Keratinocyte (primary cell): ENCODE data around the gene SERTAD1. TPM values are rescaled to one million over a fixed set of nuclear protein-coding genes. Genes with fewer than 3 reads are reported as not detected.
A peak's percentile ranks its signal among the peaks of the same experiment; 100 is the strongest.

Experiments used
- DNase-seq: peaks from one replicate; pipeline ENCODE4 v3.0.0-alpha.2; 2011; ENCODE audit warnings: low read depth, missing footprints, low spot score
- FAIRE-seq: peaks from 2 replicates; lab custom pipeline; 2011; peaks lifted over from hg19 to GRCh38; lab: Jason Lieb, UNC
- H2AFZ ChIP-seq: 2 replicates; pipeline ENCODE4 v1.6.0; 2012; ENCODE audit warnings: low read length, control low read depth, inconsistent platforms; ENCODE audit not compliant: control insufficient read depth
- H3K27ac ChIP-seq: 2 replicates; pipeline ENCODE4 v1.5.1; 2011; ENCODE audit warnings: low read length; ENCODE audit not compliant: control insufficient read depth, insufficient read depth
- H3K27me3 ChIP-seq: 3 replicates; pipeline ENCODE4 v1.6.0; 2011; ENCODE audit warnings: low read length; ENCODE audit not compliant: control insufficient read depth, insufficient read depth; ENCODE audit errors: extremely low read depth
- H3K36me3 ChIP-seq, 2 experiments: 2 replicates in 1 of 2; 3 replicates in 1 of 2; pipeline ENCODE4 v1.5.1; 2011; ENCODE audit warnings: low read length in 2 of 2, mild to moderate bottlenecking in 1 of 2; ENCODE audit not compliant: control insufficient read depth in 2 of 2, insufficient read depth in 2 of 2; ENCODE audit errors: extremely low read depth in 1 of 2
- H3K4me1 ChIP-seq: 3 replicates; pipeline ENCODE4 v1.5.1; 2011; ENCODE audit warnings: low read length; ENCODE audit not compliant: control insufficient read depth, insufficient read depth; ENCODE audit errors: extremely low read depth
- H3K4me2 ChIP-seq: 3 replicates; pipeline ENCODE4 v1.6.0; 2011; ENCODE audit warnings: low read depth, low read length; ENCODE audit not compliant: control insufficient read depth, insufficient read depth; ENCODE audit errors: extremely low read depth
- H3K4me3 ChIP-seq, 3 experiments: fragments of 200-600 bp in 1 of 3; sonication (generic) in 1 of 3; 2 replicates in 2 of 3; 3 replicates in 1 of 3; pipeline ENCODE4 v1.5.1; 2011 to 2016; ENCODE audit warnings: low read length in 3 of 3, mild to moderate bottlenecking in 3 of 3, control low read depth in 2 of 3, inconsistent platforms in 1 of 3, low read depth in 1 of 3, mixed read lengths in 1 of 3, mixed run types in 1 of 3, moderate library complexity in 1 of 3; ENCODE audit not compliant: control insufficient read depth in 2 of 3, insufficient read depth in 2 of 3; ENCODE audit errors: extremely low read depth in 1 of 3
- H3K79me2 ChIP-seq: 2 replicates; pipeline ENCODE4 v1.6.0; 2012; ENCODE audit warnings: low read length; ENCODE audit not compliant: control insufficient read depth, insufficient read depth
- H3K9ac ChIP-seq: 3 replicates; pipeline ENCODE4 v1.6.0; 2011; ENCODE audit warnings: low read length; ENCODE audit not compliant: control insufficient read depth, insufficient read depth; ENCODE audit errors: extremely low read depth
- H3K9me1 ChIP-seq: 3 replicates; pipeline ENCODE4 v1.6.0; 2011; ENCODE audit warnings: low read length; ENCODE audit not compliant: control insufficient read depth, insufficient read depth; ENCODE audit errors: extremely low read depth
- H3K9me3 ChIP-seq: 2 replicates; pipeline ENCODE4 v1.5.1; 2012; ENCODE audit warnings: low read depth, low read length; ENCODE audit not compliant: control insufficient read depth
- H4K20me1 ChIP-seq: 3 replicates; pipeline ENCODE4 v1.6.0; 2011; ENCODE audit warnings: low read length; ENCODE audit not compliant: control insufficient read depth, insufficient read depth; ENCODE audit errors: extremely low read depth
- CTCF ChIP-seq, 3 experiments: IDR thresholded peaks in 1 of 3; conservative IDR thresholded peaks in 1 of 3; optimal IDR thresholded peaks in 1 of 3; 2 replicates in 2 of 3; 3 replicates in 1 of 3; pipeline versions ENCODE3 to v1.5.1; 2011; ENCODE audit warnings: low read length in 3 of 3, mild to moderate bottlenecking in 3 of 3, moderate library complexity in 2 of 3, control low read depth in 1 of 3, inconsistent platforms in 1 of 3; ENCODE audit not compliant: insufficient read depth in 2 of 3; ENCODE audit errors: extremely low read depth in 1 of 3
- EZH2 ChIP-seq: IDR thresholded peaks from one replicate; pipeline ENCODE4 v1.6.1; 2012; ENCODE audit warnings: inconsistent platforms, mild to moderate bottlenecking, low read length, moderate library complexity
- dilution Hi-C: fragments of 300-500 bp; cut with MboI; formaldehyde crosslinking; loops from one replicate; pipeline ENCODE4 v1.7.0; 2020; ENCODE audit warnings: low sequenced_read_pairs; ENCODE audit not compliant: extremely low pct_ligation_motif_present
- polyA plus RNA-seq, 5 experiments: library from polyadenylated mRNA; depleted of rRNA in 3 of 5; stranded (reverse) in 3 of 5; stranded (forward) in 1 of 5; unstranded in 1 of 5; fragments of >200 nt; gene quantifications; 1 replicate in 1 of 5; 2 replicates in 3 of 5; 3 replicates in 1 of 5; pipeline versions ENCODE4 v1.2.1 to v1.2.3, GENCODE V29; 2011 to 2012; ENCODE audit warnings: missing spikeins in 2 of 5, low read depth in 1 of 5, low replicate concordance in 1 of 5

Gene SERTAD1
- polyA plus RNA-seq, 1 donor (not counting 4 experiments of a cell fraction or from before 2014, with no cell fraction given), result 9.5 TPM

- H3K27ac ChIP-seq, result no peak overlapping the region
- H3K4me3 ChIP-seq, result no peak overlapping the region
- H2AFZ ChIP-seq, result no peak overlapping the region
- H3K9me1 ChIP-seq, result no peaks in the 10 kb centered on the region
- TF ChIP-seq CTCF (optimal IDR thresholded peaks at IDR 0.05 in 1 of 3, IDR thresholded peaks at IDR 0.05 in 1 of 3, conservative IDR thresholded peaks at IDR 0.05 in 1 of 3; ENCODE audit: extremely low read depth in 1 of 3, insufficient read depth in 2 of 3, low read length in 3 of 3) (no peak), EZH2 (no peak)
- no peaks in the 10 kb centered on the region for H4K20me1 ChIP-seq
- no peaks in the 10 kb centered on the region for H3K4me1 ChIP-seq
- dilution Hi-C loops, result no loop called here
- DNase-seq (no peak), FAIRE-seq (no peak)
- peaks cover 0 to 7% of the 10 kb centered on the region in 2 experiments for H3K36me3 ChIP-seq
- no peak overlapping the region for H3K9ac ChIP-seq
- H3K79me2 ChIP-seq, result no peaks in the 10 kb centered on the region
- H3K4me2 ChIP-seq, result no peak overlapping the region
- no peaks in the 10 kb centered on the region for H3K9me3 ChIP-seq
- no peaks in the 10 kb centered on the region for H3K27me3 ChIP-seq
Observed at GRCh38 chr19:40379446-40380198, 46.2 kb downstream of the SERTAD1 start.

- no peak overlapping the region for H3K9ac ChIP-seq
- H3K27ac ChIP-seq, result no peak overlapping the region
- no peaks in the 10 kb centered on the region for H3K4me1 ChIP-seq
- H4K20me1 ChIP-seq, result no peaks in the 10 kb centered on the region
- H3K4me2 ChIP-seq, result no peak overlapping the region
- DNase-seq (no peak), FAIRE-seq (no peak)
- no peak overlapping the region for H2AFZ ChIP-seq
- H3K36me3 ChIP-seq, result peaks cover 4 to 10% of the 10 kb centered on the region in 2 experiments
- dilution Hi-C loops, result no loop called here
- no peak for TF ChIP-seq EZH2
- peak in 1 of 3 experiments; percentile 55 for TF ChIP-seq CTCF (optimal IDR thresholded peaks at IDR 0.05 in 1 of 3, IDR thresholded peaks at IDR 0.05 in 1 of 3, conservative IDR thresholded peaks at IDR 0.05 in 1 of 3; ENCODE audit: extremely low read depth in 1 of 3, insufficient read depth in 2 of 3, low read length in 3 of 3)
- no peaks in the 10 kb centered on the region for H3K9me3 ChIP-seq
- H3K27me3 ChIP-seq, result no peaks in the 10 kb centered on the region
- H3K9me1 ChIP-seq, result no peaks in the 10 kb centered on the region
- no peak overlapping the region for H3K4me3 ChIP-seq
- H3K79me2 ChIP-seq, result no peaks in the 10 kb centered on the region
Observed at GRCh38 chr19:40378509-40378908, 47.3 kb downstream of the SERTAD1 start.
